Endothelial cell of umbilical vein (primary cell): Measurements from ENCODE around the gene SUGCT.

Source experiments
- CTCF ChIP-seq, 2 donors: IDR thresholded peaks; 1 replicate in 1 of 2; 2 replicates in 1 of 2; pipeline ENCODE4 v1.5.1; 2011; ENCODE audit warnings: low read length in 2 of 2, mild to moderate bottlenecking in 2 of 2, moderate library complexity in 2 of 2, control low read depth in 1 of 2, inconsistent platforms in 1 of 2, low read depth in 1 of 2; ENCODE audit not compliant: insufficient read depth in 1 of 2; ENCODE audit errors: extremely low read depth in 1 of 2
- EZH2 ChIP-seq: IDR thresholded peaks from 2 replicates; pipeline ENCODE4 v1.6.1; 2012; ENCODE audit warnings: borderline replicate concordance, low read depth, mild to moderate bottlenecking, moderate library complexity, low read length, inconsistent platforms; ENCODE audit not compliant: severe bottlenecking
- FOS ChIP-seq: IDR thresholded peaks from 2 replicates; pipeline ENCODE4 v1.6.1; 2011; ENCODE audit warnings: mild to moderate bottlenecking, low read length, moderate library complexity, borderline replicate concordance; ENCODE audit not compliant: insufficient read depth
- GATA2 ChIP-seq: IDR thresholded peaks from 2 replicates; pipeline ENCODE4 v1.7.0; 2011; ENCODE audit warnings: low read depth, mild to moderate bottlenecking, moderate library complexity, mixed read lengths, low read length; ENCODE audit not compliant: insufficient read length, insufficient read depth
- JUN ChIP-seq: IDR thresholded peaks from 2 replicates; pipeline ENCODE4 v1.6.1; 2011; ENCODE audit warnings: borderline replicate concordance, low read depth; ENCODE audit not compliant: insufficient read length, insufficient read depth
- MAX ChIP-seq: IDR thresholded peaks from 2 replicates; pipeline ENCODE4 v1.6.1; 2011; ENCODE audit not compliant: insufficient read depth, insufficient read length
- MYC ChIP-seq: IDR thresholded peaks from one replicate; pipeline ENCODE4 v1.6.1; 2011; ENCODE audit warnings: mild to moderate bottlenecking, low read depth, low read length
- POLR2A ChIP-seq: IDR thresholded peaks from 2 replicates; pipeline ENCODE4 v1.6.1; 2012; ENCODE audit warnings: low read depth, mild to moderate bottlenecking, control low read depth, low read length
- POLR2AphosphoS5 ChIP-seq: IDR thresholded peaks from 2 replicates; pipeline ENCODE4 v1.6.1; 2012; ENCODE audit warnings: low read depth, mild to moderate bottlenecking, control low read depth, low read length, moderate library complexity; ENCODE audit not compliant: insufficient read depth

- TF ChIP-seq CTCF (IDR thresholded peaks at IDR 0.05; ENCODE audit: extremely low read depth in 1 of 2, insufficient read depth in 1 of 2, low read depth in 1 of 2, low read length in 2 of 2): peak; percentile 96 to 99
- no peak for TF ChIP-seq EZH2
- peak; percentile 35 for TF ChIP-seq POLR2A
- TF ChIP-seq POLR2AphosphoS5: no peak
- TF ChIP-seq MAX: peak; percentile 26
- TF ChIP-seq MYC: peak; percentile 50
- TF ChIP-seq JUN: no peak
- no peak for TF ChIP-seq GATA2
- TF ChIP-seq FOS: no peak
Measured at GRCh38 chr7:40134428-40135316, at the start of gene SUGCT, which contains the start of gene MPLKIP.
